ENCODE measurements around the gene CD14.

DNA sequence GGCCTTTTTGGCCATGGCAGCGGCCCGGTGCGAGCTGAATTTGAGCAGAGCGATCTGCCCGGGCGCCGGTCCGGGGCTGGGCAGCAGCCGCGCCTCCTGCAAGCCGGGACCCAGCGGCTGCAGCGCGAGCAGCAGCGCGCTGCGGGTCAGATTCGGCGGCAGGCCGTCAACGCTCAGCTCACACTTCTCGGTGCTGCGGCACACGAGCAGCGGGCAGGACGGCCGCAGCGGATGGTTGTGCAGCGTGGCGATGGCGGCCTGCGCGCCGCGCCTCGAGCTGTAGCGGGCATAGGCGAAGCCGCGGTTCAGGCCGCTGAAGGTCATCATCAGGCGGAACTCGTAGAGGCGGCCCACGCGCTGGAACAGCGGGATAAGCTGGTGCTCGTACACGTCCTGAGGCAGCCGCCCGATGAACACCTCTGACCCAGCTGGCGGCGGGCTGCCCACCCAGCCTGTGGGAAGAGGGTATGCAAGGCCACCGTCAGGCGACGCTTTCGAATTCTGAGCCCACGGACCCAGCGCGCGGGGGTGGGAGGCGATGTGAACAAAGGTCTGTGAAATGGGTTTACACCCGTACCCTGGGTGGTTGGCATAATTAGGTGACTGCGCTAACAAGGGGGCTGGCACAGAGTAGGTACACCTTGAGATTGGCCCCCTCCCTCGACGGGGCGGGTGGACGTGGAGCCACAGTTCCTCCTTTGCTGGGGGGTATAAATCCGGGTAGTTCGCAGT lies 39.6 kb upstream of the CD14 start:
- TF ChIP-seq, protein P1, sequence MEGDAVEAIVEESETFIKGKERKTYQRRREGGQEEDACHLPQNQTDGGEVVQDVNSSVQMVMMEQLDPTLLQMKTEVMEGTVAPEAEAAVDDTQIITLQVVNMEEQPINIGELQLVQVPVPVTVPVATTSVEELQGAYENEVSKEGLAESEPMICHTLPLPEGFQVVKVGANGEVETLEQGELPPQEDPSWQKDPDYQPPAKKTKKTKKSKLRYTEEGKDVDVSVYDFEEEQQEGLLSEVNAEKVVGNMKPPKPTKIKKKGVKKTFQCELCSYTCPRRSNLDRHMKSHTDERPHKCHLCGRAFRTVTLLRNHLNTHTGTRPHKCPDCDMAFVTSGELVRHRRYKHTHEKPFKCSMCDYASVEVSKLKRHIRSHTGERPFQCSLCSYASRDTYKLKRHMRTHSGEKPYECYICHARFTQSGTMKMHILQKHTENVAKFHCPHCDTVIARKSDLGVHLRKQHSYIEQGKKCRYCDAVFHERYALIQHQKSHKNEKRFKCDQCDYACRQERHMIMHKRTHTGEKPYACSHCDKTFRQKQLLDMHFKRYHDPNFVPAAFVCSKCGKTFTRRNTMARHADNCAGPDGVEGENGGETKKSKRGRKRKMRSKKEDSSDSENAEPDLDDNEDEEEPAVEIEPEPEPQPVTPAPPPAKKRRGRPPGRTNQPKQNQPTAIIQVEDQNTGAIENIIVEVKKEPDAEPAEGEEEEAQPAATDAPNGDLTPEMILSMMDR (conservative IDR thresholded peaks at IDR 0.05; ENCODE audit: low read depth, low read length) = no peak
- TF ChIP-seq EZH2 (IDR thresholded peaks at IDR 0.05; ENCODE audit: borderline replicate concordance, low read depth, low read length, poor library complexity, severe bottlenecking) = no peak
